GM23338 (cell line): ENCODE results near the gene RELL2.

ENCODE experiments used
- CTCF ChIP-seq, 2 experiments: fragments of 200-600 bp in 1 of 2; sonication (generic) in 1 of 2; conservative IDR thresholded peaks; 2 replicates each; pipeline versions ENCODE4 v1.5.1 to v1.6.1; 2016 to 2017; ENCODE audit warnings: antibody characterized with exemption in 2 of 2, low read depth in 2 of 2, mild to moderate bottlenecking in 2 of 2, moderate library complexity in 1 of 2
- EZH2phosphoT487 ChIP-seq: fragments of 200-600 bp; sonication (generic); IDR thresholded peaks from one replicate; pipeline ENCODE4 v1.8.1; 2018; ENCODE audit warnings: antibody characterized with exemption; ENCODE audit not compliant: unreplicated experiment
- JUNB ChIP-seq: IDR thresholded peaks from one replicate; pipeline ENCODE4 v1.6.1; 2016; ENCODE audit warnings: antibody characterized with exemption; ENCODE audit not compliant: unreplicated experiment

DNA sequence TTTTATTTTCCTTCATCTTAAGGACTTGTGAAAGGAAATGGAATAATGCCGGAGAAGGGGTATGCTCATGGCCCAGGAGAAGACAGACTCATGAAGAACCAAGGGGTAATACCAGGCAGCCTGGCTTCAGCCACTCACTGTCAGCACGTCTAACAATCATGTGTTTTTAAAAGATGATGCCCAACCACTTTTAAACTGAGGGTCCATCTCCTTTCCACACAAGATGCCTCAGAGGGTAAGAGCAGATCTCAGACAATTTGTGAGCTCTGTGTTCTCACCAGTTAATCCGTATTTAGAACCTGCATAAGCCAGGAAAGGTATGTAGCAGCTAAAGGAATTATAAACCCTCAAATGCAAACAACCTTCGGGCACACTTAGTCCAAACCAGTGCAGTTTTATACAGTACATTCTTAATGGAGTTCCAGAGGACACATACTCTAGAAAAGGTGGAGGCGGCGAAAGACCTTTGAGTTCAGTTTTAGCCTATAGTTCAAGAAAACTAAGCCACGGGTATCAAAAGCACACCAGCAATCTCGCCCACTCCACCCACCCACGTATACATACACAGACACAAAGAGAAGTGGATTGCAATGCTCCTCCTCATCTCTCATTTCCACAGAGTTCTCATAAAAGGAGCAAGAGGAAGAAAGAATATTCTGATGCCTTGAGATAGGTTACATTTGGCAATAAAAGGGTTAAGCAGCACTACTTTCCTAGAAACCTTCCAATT is 20.6 kb upstream of the RELL2 start:
- TF ChIP-seq CTCF (conservative IDR thresholded peaks at IDR 0.05; ENCODE audit: low read depth in 2 of 2) (no peak), EZH2phosphoT487 (no peak), JUNB (no peak)
